OCI-LY3 (cell line): ENCODE results near the gene KLK8.
"Not testable (repeated sequence)": the region's sequence is repeated elsewhere in the genome, so short reads cannot be mapped to it uniquely, and the experiment has no call there.

Experiments used
- H2AFZ ChIP-seq: fragments of 200-600, 300-600 bp; shearing (Covaris generic); 2 replicates; pipeline ENCODE4 v1.6.0; 2014; ENCODE audit warnings: antibody characterized with exemption, low read depth, low read length
- H3K27ac ChIP-seq: fragments of 200-600, 300-600 bp; sonication (generic); 2 replicates; pipeline ENCODE4 v1.5.1; 2014; ENCODE audit warnings: mild to moderate bottlenecking, low read length, moderate library complexity, mixed read lengths
- H3K27me3 ChIP-seq: fragments of 200-600, 300-600 bp; sonication (generic); 2 replicates; pipeline ENCODE4 v1.6.1; 2014; ENCODE audit warnings: low read depth, low read length, mixed read lengths
- H3K36me3 ChIP-seq: fragments of 200-600, 300-600 bp; sonication (generic); replicated peaks from 2 replicates; pipeline ENCODE3; 2014; ENCODE audit warnings: low read depth, low read length, mixed read lengths
- H3K4me1 ChIP-seq: fragments of 300-600, 200-600 bp; sonication (generic); 2 replicates; pipeline ENCODE4 v1.6.1; 2014; ENCODE audit warnings: low read length, mixed read lengths
- H3K4me2 ChIP-seq: fragments of 200-600, 300-600 bp; sonication (generic); 2 replicates; pipeline ENCODE4 v1.6.1; 2014; ENCODE audit warnings: low read length, mixed read lengths
- H3K4me3 ChIP-seq: fragments of 300-600, 200-600 bp; sonication (generic); 2 replicates; pipeline ENCODE4 v1.5.1; 2014; ENCODE audit warnings: antibody characterized with exemption, mild to moderate bottlenecking, low read length, moderate library complexity
- H3K79me2 ChIP-seq: fragments of 300-600, 200-600 bp; shearing (Covaris generic); 2 replicates; pipeline ENCODE4 v1.6.1; 2014; ENCODE audit warnings: mild to moderate bottlenecking, low read length, mixed read lengths
- H3K9ac ChIP-seq: fragments of 300-600, 200-600 bp; shearing (Covaris generic); 2 replicates; pipeline ENCODE4 v1.6.0; 2014; ENCODE audit warnings: mild to moderate bottlenecking, low read length, moderate library complexity
- H3K9me3 ChIP-seq: fragments of 200-600, 300-600 bp; shearing (Covaris generic); 2 replicates; pipeline ENCODE4 v1.6.1; 2014; ENCODE audit warnings: low read length, mixed read lengths; ENCODE audit not compliant: insufficient read depth
- H4K20me1 ChIP-seq: fragments of 200-600, 300-600 bp; sonication (generic); 2 replicates; pipeline ENCODE4 v1.6.1; 2016; ENCODE audit warnings: low read length, mixed read lengths; ENCODE audit not compliant: insufficient read depth
- EZH2phosphoT487 ChIP-seq: fragments of 200-600 bp; shearing (Covaris generic); IDR thresholded peaks from 2 replicates; pipeline ENCODE4 v1.6.1; 2018; ENCODE audit warnings: antibody characterized with exemption, mixed run types, low read depth
- TF ChIP-seq, protein P1 (sequence below): fragments of 200-600, 300-600 bp; sonication (generic); IDR thresholded peaks from 2 replicates; pipeline ENCODE4 v1.5.1; 2014; ENCODE audit warnings: antibody characterized with exemption, low read length, low read depth

Gene KLK8

DNA sequence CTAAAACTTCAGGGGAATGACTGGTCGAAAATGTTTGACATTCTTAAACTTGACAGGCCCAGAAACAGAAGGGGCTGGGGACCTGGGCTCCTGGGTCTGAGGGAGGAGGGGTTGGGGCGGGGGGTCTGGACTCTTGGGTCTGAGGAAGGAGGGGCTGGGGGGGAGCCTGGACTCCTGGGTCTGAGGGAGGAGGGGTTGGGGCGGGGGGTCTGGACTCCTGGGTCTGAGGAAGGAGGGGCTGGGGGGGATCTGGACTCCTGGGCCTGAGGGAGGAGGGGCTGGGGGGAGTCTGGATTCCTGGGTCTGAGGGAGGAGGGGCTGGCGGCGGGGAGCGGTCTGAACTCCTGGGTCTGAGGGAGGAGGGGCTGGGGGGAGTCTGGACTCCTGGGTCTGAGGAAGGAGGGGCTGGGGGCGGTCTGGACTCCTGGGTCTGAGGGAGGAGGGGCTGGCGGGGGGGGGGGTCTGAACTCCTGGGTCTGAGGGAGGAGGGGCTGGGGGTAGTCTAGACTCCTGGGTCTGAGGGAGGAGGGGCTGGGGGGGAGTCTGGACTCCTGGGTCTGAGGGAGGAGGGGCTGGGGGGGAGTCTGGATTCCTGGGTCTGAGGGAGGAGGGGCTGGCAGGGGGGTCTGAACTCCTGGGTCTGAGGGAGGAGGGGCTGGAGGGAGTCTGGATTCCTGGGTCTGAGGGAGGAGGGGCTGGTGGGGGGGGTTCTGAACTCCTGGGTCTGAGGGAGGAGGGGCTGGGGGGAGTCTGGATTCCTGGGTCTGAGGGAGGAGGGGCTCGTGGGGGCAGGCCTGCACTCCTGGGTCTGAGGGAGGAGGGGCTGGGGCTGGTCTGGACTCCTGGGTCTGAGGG is 26.5 kb downstream of the KLK8 start:
- Histone ChIP-seq H3K79me2 (no peaks in the 10 kb centered on the region), H3K4me2 (no peak overlapping the region), H3K36me3 (no peaks in the 10 kb centered on the region), H3K9ac (no peak overlapping the region), H2AFZ (no peak overlapping the region), H3K27me3 (peaks cover 45% of the 10 kb centered on the region), H4K20me1 (no peaks in the 10 kb centered on the region), H3K4me1 (no peaks in the 10 kb centered on the region), H3K9me3 (no peaks in the 10 kb centered on the region), H3K27ac (no peak overlapping the region), H3K4me3 (no peak overlapping the region)
- TF ChIP-seq EZH2phosphoT487 = no peak
- TF ChIP-seq, protein P1, sequence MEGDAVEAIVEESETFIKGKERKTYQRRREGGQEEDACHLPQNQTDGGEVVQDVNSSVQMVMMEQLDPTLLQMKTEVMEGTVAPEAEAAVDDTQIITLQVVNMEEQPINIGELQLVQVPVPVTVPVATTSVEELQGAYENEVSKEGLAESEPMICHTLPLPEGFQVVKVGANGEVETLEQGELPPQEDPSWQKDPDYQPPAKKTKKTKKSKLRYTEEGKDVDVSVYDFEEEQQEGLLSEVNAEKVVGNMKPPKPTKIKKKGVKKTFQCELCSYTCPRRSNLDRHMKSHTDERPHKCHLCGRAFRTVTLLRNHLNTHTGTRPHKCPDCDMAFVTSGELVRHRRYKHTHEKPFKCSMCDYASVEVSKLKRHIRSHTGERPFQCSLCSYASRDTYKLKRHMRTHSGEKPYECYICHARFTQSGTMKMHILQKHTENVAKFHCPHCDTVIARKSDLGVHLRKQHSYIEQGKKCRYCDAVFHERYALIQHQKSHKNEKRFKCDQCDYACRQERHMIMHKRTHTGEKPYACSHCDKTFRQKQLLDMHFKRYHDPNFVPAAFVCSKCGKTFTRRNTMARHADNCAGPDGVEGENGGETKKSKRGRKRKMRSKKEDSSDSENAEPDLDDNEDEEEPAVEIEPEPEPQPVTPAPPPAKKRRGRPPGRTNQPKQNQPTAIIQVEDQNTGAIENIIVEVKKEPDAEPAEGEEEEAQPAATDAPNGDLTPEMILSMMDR = no peak

DNA sequence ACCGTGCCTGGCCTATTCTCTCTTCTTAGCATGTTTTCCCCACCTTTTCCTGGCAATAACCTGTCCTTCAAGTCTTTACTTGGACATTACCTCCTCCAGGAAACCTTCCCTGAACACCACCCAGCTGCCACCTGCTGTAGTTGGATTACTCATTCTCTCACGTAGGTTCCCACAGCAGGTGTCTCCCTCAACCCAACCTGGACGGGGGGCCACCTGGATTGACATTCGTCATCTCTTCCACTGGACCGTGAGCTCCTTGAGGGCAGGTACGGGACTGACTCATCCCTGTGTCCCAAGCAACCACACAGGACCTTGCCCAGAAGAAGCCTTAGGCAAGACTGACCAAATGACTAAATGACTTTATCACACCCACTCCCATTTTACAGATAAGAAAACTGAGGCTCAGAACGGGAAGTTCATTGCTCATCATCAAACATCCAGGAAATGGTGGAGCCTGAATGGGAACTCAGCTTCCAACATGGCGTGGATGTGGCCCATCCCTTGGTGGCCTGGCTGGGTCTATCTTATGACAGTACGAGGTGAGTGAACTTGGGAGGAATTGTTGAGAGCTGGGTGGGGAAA is 28.5 kb downstream of the KLK8 start:
- H4K20me1 ChIP-seq = no peaks in the 10 kb centered on the region
- H3K79me2 ChIP-seq = no peaks in the 10 kb centered on the region
- H3K27ac ChIP-seq = no peak overlapping the region
- no peak overlapping the region for H2AFZ ChIP-seq
- H3K36me3 ChIP-seq = no peaks in the 10 kb centered on the region
- no peak overlapping the region for H3K9ac ChIP-seq
- no peak for TF ChIP-seq EZH2phosphoT487
- TF ChIP-seq, protein P1 = no peak
- H3K4me1 ChIP-seq = no peaks in the 10 kb centered on the region
- peaks cover 40% of the 10 kb centered on the region for H3K27me3 ChIP-seq
- H3K4me3 ChIP-seq = no peak overlapping the region
- H3K9me3 ChIP-seq = no peaks in the 10 kb centered on the region
- no peak overlapping the region for H3K4me2 ChIP-seq

- H3K9me3 ChIP-seq, H3K79me2 ChIP-seq, H3K36me3 ChIP-seq, H3K27ac ChIP-seq, H3K4me3 ChIP-seq, H3K4me2 ChIP-seq, H2AFZ ChIP-seq, H3K4me1 ChIP-seq, H3K9ac ChIP-seq, H4K20me1 ChIP-seq: not testable (repeated sequence)
- peaks cover 18% of the 10 kb centered on the region for H3K27me3 ChIP-seq
These were observed 31.6 kb downstream of the KLK8 start for GRCh38 chr19:50969810-50970209.

GRCh38 chr19:50969413-50969760 is 32.0 kb downstream of the KLK8 start, which contains the start of gene KLK6:
TSS of gene KLK6 (minus strand) at chr19:50969591. CDS start at chr19:50968104, 1,487 bp downstream.
- H3K27ac ChIP-seq = no peak within 1 kb of the TSS
- H3K4me2 ChIP-seq = no peak within 1 kb of the TSS
- TF ChIP-seq, protein P1 = no peak
- TF ChIP-seq EZH2phosphoT487 = no peak
- H3K36me3 ChIP-seq = no peaks in the 10 kb centered on the region
- H3K4me3 ChIP-seq = no peak within 1 kb of the TSS
- no peak within 1 kb of the TSS for H2AFZ ChIP-seq
- peaks cover 17% of the 10 kb centered on the region for H3K27me3 ChIP-seq
- H3K4me1 ChIP-seq = no peaks in the 10 kb centered on the region
- no peaks in the 10 kb centered on the region for H4K20me1 ChIP-seq
- no peaks in the 10 kb centered on the region for H3K9me3 ChIP-seq
- H3K79me2 ChIP-seq = no peaks in the 10 kb centered on the region
- no peak within 1 kb of the TSS for H3K9ac ChIP-seq
